ENCODE data around the gene SP6.

Gene SP6

GRCh38 chr17:47831934-47832327 is 19.0 kb downstream of the SP6 start:
- in situ Hi-C loops (cut with HindIII; ENCODE audit: low pct_unique_long_range_greater_than_20kb, low sequenced_read_pairs): no loop called here
- DNase-seq (ENCODE audit: low read depth in 1 of 2, low spot score in 1 of 2): no peak

GRCh38 chr17:47831003-47831933 is 19.7 kb downstream of the SP6 start, which contains the start of the genes LRRC46 and MRPL10:
LRRC46 (plus strand) TSS chr17:47831670; CDS start chr17:47831990, 320 bp downstream.
MRPL10 (minus strand) TSS chr17:47831541; CDS start chr17:47831511, 30 bp downstream.
- TF ChIP-seq JUND (IDR thresholded peaks at IDR 0.05; ENCODE audit: low read depth): no peak
- in situ Hi-C loops (cut with HindIII; ENCODE audit: low pct_unique_long_range_greater_than_20kb, low sequenced_read_pairs): no loop called here
- peak; percentile 95 for DNase-seq (ENCODE audit: low read depth in 1 of 2, low spot score in 1 of 2)

More at GRCh38 chr17:47831934-47832327, 19.0 kb downstream of the SP6 start:
- TF ChIP-seq JUND (IDR thresholded peaks at IDR 0.05; ENCODE audit: low read depth): no peak

- no peak for TF ChIP-seq JUND (IDR thresholded peaks at IDR 0.05; ENCODE audit: low read depth)
- DNase-seq (ENCODE audit: low read depth in 1 of 2, low spot score in 1 of 2): no peak
- in situ Hi-C loops (cut with HindIII; ENCODE audit: low pct_unique_long_range_greater_than_20kb, low sequenced_read_pairs): no loop called here
These were observed 20.5 kb downstream of the SP6 start for GRCh38 chr17:47830396-47831002.

GRCh38 chr17:47829870-47830269 is 21.1 kb downstream of the SP6 start:
- in situ Hi-C loops (cut with HindIII; ENCODE audit: low pct_unique_long_range_greater_than_20kb, low sequenced_read_pairs): no loop called here
- DNase-seq (ENCODE audit: low read depth in 1 of 2, low spot score in 1 of 2): no peak
- TF ChIP-seq JUND (IDR thresholded peaks at IDR 0.05; ENCODE audit: low read depth): no peak

- no peak for TF ChIP-seq JUND (IDR thresholded peaks at IDR 0.05; ENCODE audit: low read depth)
- in situ Hi-C loops (cut with HindIII; ENCODE audit: low pct_unique_long_range_greater_than_20kb, low sequenced_read_pairs): no loop called here
- DNase-seq (ENCODE audit: low read depth in 1 of 2, low spot score in 1 of 2): no peak
These were observed 27.4 kb downstream of the SP6 start for GRCh38 chr17:47823519-47823918.

GRCh38 chr17:47822785-47823184 is 28.2 kb downstream of the SP6 start:
- in situ Hi-C loops (cut with HindIII; ENCODE audit: low pct_unique_long_range_greater_than_20kb, low sequenced_read_pairs): no loop called here

GRCh38 chr17:47821424-47822391 is 29.3 kb downstream of the SP6 start, which contains the start of gene OSBPL7:
OSBPL7 (minus strand) TSS chr17:47821794; CDS start chr17:47820278, 1,516 bp downstream.
- in situ Hi-C loops (cut with HindIII; ENCODE audit: low pct_unique_long_range_greater_than_20kb, low sequenced_read_pairs): no loop called here
- peak; percentile 79 to 80 for DNase-seq (ENCODE audit: low read depth in 1 of 2, low spot score in 1 of 2)
- TF ChIP-seq JUND (IDR thresholded peaks at IDR 0.05; ENCODE audit: low read depth): no peak

More at GRCh38 chr17:47822785-47823184, 28.2 kb downstream of the SP6 start:
- TF ChIP-seq JUND (IDR thresholded peaks at IDR 0.05; ENCODE audit: low read depth): no peak
- DNase-seq (ENCODE audit: low read depth in 1 of 2, low spot score in 1 of 2): no peak

- in situ Hi-C loops (cut with HindIII; ENCODE audit: low pct_unique_long_range_greater_than_20kb, low sequenced_read_pairs): no loop called here
- no peak for DNase-seq (ENCODE audit: low read depth in 1 of 2, low spot score in 1 of 2)
- no peak for TF ChIP-seq JUND (IDR thresholded peaks at IDR 0.05; ENCODE audit: low read depth)
These were observed 29.9 kb downstream of the SP6 start for GRCh38 chr17:47821031-47821423.

GRCh38 chr17:47820033-47820789 is 30.8 kb downstream of the SP6 start:
- in situ Hi-C loops (cut with HindIII; ENCODE audit: low pct_unique_long_range_greater_than_20kb, low sequenced_read_pairs): no loop called here
- no peak for DNase-seq (ENCODE audit: low read depth in 1 of 2, low spot score in 1 of 2)
- no peak for TF ChIP-seq JUND (IDR thresholded peaks at IDR 0.05; ENCODE audit: low read depth)

GRCh38 chr17:47819475-47819874 is 31.5 kb downstream of the SP6 start:
- TF ChIP-seq JUND (IDR thresholded peaks at IDR 0.05; ENCODE audit: low read depth): no peak
- no peak for DNase-seq (ENCODE audit: low read depth in 1 of 2, low spot score in 1 of 2)
- in situ Hi-C loops (cut with HindIII; ENCODE audit: low pct_unique_long_range_greater_than_20kb, low sequenced_read_pairs): no loop called here

- in situ Hi-C loops (cut with HindIII; ENCODE audit: low pct_unique_long_range_greater_than_20kb, low sequenced_read_pairs): no loop called here
- no peak for DNase-seq (ENCODE audit: low read depth in 1 of 2, low spot score in 1 of 2)
- TF ChIP-seq JUND (IDR thresholded peaks at IDR 0.05; ENCODE audit: low read depth): no peak
These were observed 32.8 kb downstream of the SP6 start for GRCh38 chr17:47818002-47818695.

All from T47D (cell line).